Activated CD4-positive, alpha-beta memory T cell treated with anti-CD3 and anti-CD28 coated beads for 36 hours (primary cell): ENCODE measurements around the gene SOX6. TPM values are rescaled to one million over a fixed set of nuclear protein-coding genes. Genes with fewer than 3 reads are reported as not detected.
"Not testable (repeated sequence)": the region's sequence is repeated elsewhere in the genome, so short reads cannot be mapped to it uniquely, and the experiment has no call there.

ENCODE experiments used
- CTCF ChIA-PET: fragments of 350-600 bp; sonication (Branson Sonifier 250); formaldehyde crosslinking; loops from one replicate; lab custom pipeline; 2021; ENCODE audit warnings: antibody characterized with exemption, inconsistent platforms; lab: Charles Lee
- POLR2A ChIA-PET: fragments of 350-600 bp; sonication (Branson Sonifier 250); formaldehyde crosslinking; loops from one replicate; lab custom pipeline; 2021; ENCODE audit warnings: antibody characterized with exemption; lab: Charles Lee
- DNase-seq: peaks from one replicate; pipeline ENCODE4 v3.0.0-alpha.2; 2020
- H3K27ac Mint-ChIP-seq: one replicate; pipeline ENCODE4 v1.8.0; 2021; ENCODE audit warnings: mixed read lengths
- H3K27me3 Mint-ChIP-seq: one replicate; pipeline ENCODE4 v1.8.0; 2021; ENCODE audit warnings: mixed read lengths
- H3K36me3 Mint-ChIP-seq: one replicate; pipeline ENCODE4 v1.8.0; 2021; ENCODE audit warnings: mixed read lengths
- H3K4me1 Mint-ChIP-seq: one replicate; pipeline ENCODE4 v1.8.0; 2021; ENCODE audit warnings: low read depth, mixed read lengths
- H3K4me3 Mint-ChIP-seq: one replicate; pipeline ENCODE4 v1.8.0; 2021; ENCODE audit warnings: mild to moderate bottlenecking, mixed read lengths
- H3K9me3 Mint-ChIP-seq: one replicate; pipeline ENCODE4 v1.8.0; 2021; ENCODE audit warnings: mixed read lengths
- intact Hi-C: fragments of 100-400 bp; cut with micrococcal nuclease; formaldehyde crosslinking; loops from one replicate; pipeline ENCODE4 v1.15.1; 2023
- total RNA-seq, 2 experiments: library from RNA; stranded (reverse); gene quantifications; one replicate each; pipeline ENCODE4 v1.2.3, GENCODE V29; 2021

Gene SOX6
- total RNA-seq, 2 experiments from 2014 or later = not detected

DNA sequence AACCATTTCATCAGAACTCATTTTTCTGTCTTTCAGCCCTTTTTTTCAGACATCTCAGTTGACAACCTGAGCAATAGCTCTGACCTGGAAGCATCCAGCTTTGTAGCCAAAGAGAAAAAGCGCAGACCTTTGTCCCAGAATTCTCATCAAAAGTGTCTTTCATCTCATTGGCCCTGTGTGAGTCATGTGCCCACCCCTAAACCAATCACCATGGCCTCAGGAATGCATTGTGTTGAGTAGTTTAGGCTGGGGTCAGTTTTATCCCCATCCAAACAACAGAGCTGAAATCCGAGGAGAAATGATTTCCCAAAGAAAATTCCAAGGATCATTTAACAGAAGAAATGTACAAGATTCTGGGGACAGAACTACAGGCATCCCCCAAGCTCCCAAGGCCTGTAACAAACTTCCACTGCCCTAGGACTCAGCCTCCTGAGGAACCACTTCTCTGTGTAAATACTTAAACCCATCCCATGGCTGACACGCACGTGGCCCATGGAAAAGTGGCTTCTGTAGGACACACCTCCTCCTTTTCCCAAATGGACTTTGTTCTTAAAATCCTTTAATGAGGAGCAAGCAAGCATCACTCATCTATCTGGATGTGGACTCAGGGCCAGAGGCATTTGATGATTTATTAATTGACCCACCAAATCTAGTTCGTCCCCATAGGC lies 429.0 kb downstream of the SOX6 start:
- ChIA-PET CTCF (no interaction called here), POLR2A (no interaction called here)

DNA sequence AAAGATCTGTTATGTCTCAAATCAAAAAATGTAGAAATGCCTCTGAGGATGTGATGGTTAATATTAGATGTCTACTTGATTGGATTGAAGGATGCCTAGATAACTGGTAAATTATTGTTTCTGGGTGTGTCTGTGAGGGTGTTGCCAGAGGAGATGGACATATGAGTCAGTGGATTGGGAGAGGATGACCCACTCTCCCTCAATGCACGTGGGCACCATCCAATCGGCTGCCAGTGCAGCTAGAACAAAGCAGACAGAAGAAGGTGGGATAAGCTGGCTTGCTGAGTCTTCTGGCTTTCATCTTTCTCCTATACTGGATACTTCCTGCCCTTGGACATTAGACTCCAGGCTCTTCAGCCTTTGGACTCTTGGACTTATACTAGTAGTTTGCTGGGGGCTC lies 430.3 kb downstream of the SOX6 start:
- Mint-ChIP-seq H3K9me3 (peaks cover 6% of the 10 kb centered on the region), H3K4me1 (no peaks in the 10 kb centered on the region), H3K36me3 (no peaks in the 10 kb centered on the region), H3K4me3 (no peak overlapping the region), H3K27me3 (no peaks in the 10 kb centered on the region), H3K27ac (no peak overlapping the region)
- DNase-seq = no peak
- intact Hi-C loops = no loop called here
- ChIA-PET CTCF (interaction anchor here (1.0 kb wide), 1 partner anchor 14 kb away, joined by 4 read pairs; no protein-coding TSS in a partner anchor), POLR2A (no interaction called here)

More for the DNA sequence above, 429.0 kb downstream of the SOX6 start:
- intact Hi-C loops = no loop called here
- Mint-ChIP-seq H3K9me3 (peaks cover 7% of the 10 kb centered on the region), H3K4me3 (no peak overlapping the region), H3K4me1 (no peaks in the 10 kb centered on the region), H3K27me3 (no peaks in the 10 kb centered on the region), H3K36me3 (no peaks in the 10 kb centered on the region), H3K27ac (no peak overlapping the region)
- DNase-seq = no peak

DNA sequence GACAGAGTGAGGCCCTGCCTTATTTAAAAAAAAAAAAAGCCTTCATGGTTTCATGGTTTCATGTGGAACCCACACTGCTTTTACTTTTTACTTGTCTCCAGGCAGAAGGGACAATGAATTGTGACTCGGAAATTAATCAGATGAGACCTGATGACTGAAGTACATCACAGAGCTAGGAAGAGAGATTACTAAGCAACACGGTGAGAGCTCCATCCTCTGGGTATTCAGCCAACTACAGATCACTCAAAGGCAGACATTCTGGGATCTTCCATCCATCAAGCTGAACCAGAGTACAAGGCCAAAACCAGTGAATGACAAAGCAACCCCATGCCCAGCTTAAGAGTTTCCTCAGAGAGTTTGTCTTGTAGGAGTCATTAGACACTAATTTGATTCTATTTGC lies 433.2 kb downstream of the SOX6 start:
- intact Hi-C loops = no loop called here
- no peaks in the 10 kb centered on the region for H3K4me1 Mint-ChIP-seq
- POLR2A ChIA-PET = no interaction called here
- no peak for DNase-seq
- CTCF ChIA-PET = no interaction called here
- no peak overlapping the region for H3K4me3 Mint-ChIP-seq
- no peaks in the 10 kb centered on the region for H3K36me3 Mint-ChIP-seq
- no peaks in the 10 kb centered on the region for H3K27me3 Mint-ChIP-seq
- H3K9me3 Mint-ChIP-seq = no peaks in the 10 kb centered on the region
- H3K27ac Mint-ChIP-seq = no peak overlapping the region

DNA sequence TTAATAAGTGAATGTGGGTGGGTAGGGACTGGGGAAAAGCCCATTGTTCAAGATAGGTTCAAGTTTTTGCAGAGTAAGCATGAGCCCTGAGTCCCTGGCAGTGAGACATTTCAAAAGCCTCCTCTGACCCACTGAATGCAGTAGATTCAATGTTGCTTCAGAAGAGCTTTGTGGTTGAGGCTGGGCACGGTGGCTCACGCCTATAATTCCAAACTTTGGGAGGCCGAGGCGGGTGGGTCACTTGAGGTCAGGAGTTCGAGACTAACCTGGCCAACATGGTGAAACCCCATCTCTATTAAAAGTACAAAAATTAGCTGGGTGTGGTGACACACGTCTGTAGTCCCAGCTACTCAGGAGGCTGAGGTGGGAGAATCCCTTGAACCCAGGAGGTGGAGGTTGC lies 433.6 kb downstream of the SOX6 start:
- H3K4me3 Mint-ChIP-seq, H3K9me3 Mint-ChIP-seq, H3K27me3 Mint-ChIP-seq, DNase-seq, H3K4me1 Mint-ChIP-seq, H3K27ac Mint-ChIP-seq, CTCF ChIA-PET, POLR2A ChIA-PET, intact Hi-C loops, H3K36me3 Mint-ChIP-seq: not testable (repeated sequence)

DNA sequence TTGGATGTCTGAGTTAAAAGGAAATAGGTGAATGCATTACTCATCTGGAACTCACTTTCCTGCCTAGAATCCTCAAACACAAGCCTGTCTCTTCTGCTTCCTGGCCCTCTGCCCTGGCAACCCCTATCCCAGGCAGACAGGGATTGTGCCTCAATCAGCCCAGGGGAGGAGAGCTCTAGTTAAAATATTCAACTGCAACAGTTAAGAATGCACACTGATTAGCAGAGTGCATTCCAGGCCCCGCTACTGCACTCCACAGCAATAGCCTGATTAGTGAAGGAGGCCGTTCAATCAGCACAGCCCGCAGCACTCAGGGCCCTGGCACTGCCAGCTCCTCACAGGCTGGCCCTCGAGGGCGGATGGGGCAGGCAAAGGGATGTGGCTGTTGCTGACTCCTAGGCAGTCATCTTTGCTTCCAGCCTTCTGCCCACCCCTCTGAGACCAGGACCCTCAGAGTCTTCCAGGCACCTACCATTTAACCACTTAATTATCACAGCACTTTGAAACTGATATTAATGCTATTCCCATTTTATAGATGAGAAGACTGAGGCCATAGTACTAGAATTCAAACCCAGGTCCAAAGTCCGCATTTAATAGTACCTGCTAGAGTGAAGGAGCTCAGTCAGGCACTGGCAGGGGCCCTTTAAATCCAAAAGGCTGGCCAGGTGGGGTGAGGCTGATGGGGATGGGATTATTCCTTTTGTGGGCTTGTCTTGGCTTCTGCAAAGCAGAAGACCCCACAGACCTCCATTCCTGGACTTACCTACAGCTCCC lies 435.3 kb downstream of the SOX6 start:
- Mint-ChIP-seq H3K27me3 (no peaks in the 10 kb centered on the region), H3K4me1 (no peaks in the 10 kb centered on the region), H3K4me3 (no peak overlapping the region), H3K36me3 (no peaks in the 10 kb centered on the region), H3K27ac (no peak overlapping the region), H3K9me3 (no peaks in the 10 kb centered on the region)
- intact Hi-C loops = no loop called here
- no peak for DNase-seq
- POLR2A ChIA-PET = no interaction called here
- CTCF ChIA-PET = no interaction called here

DNA sequence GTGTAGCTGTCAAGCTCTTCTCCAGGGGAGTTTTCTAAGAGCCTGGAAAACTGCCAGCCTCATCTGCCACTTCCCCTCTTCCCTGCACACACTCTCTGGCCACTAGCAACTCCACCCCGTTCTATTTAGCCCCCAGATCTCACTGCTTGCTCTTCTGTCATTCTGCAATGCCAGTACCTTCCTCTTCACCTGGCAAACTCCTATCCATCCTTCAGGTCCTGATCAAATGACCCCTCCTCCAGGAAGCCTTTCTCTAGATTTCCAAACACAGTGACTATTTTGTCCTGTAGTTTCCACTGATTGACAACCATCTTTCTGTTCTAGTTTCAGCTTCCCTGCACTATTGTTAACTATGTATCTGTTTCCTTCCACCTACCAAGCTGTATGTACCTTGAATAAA lies 437.7 kb downstream of the SOX6 start:
- intact Hi-C loops = no loop called here
- Mint-ChIP-seq H3K4me1 (no peaks in the 10 kb centered on the region), H3K36me3 (no peaks in the 10 kb centered on the region), H3K27ac (no peak overlapping the region), H3K9me3 (no peaks in the 10 kb centered on the region), H3K27me3 (no peaks in the 10 kb centered on the region), H3K4me3 (no peak overlapping the region)
- ChIA-PET POLR2A (no interaction called here), CTCF (no interaction called here)
- DNase-seq = no peak

DNA sequence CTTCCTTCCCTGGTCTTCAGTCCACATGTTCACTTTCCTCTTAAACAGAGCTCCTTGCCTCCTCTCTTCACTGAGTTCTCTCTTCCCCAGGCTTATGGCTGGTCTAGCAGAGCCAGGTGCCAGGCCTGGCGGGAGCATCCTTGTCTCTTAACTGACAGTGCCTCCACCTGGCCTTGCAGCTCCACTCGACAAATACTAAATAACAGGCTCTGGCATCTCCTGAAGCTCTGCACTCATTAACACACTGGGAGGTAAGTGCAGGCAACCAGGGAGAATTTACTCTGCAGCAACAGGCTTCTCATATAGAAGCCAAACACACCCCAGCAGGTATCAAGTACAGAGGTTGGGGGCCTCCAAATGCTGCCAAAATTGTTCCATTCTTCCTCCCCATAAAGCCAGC lies 438.1 kb downstream of the SOX6 start:
- Mint-ChIP-seq H3K27ac (no peak overlapping the region), H3K36me3 (no peaks in the 10 kb centered on the region), H3K9me3 (no peaks in the 10 kb centered on the region), H3K4me1 (no peaks in the 10 kb centered on the region), H3K4me3 (no peak overlapping the region), H3K27me3 (no peaks in the 10 kb centered on the region)
- POLR2A ChIA-PET = no interaction called here
- CTCF ChIA-PET = interaction anchor here (0.6 kb wide), 1 partner anchor 9 kb away, joined by 4 read pairs; no protein-coding TSS in a partner anchor
- intact Hi-C loops = no loop called here
- DNase-seq = no peak
